ENCODE results near the gene CDH24. TPM values are rescaled to one million over a fixed set of nuclear protein-coding genes. Genes with fewer than 3 reads are reported as not detected.

The CDH24 gene
- total and polyA plus RNA-seq, 2 of the 13 experiments (the other 11 are each of a cell fraction or from before 2014, with no cell fraction given) = 0.69 to 0.99 TPM

- TF ChIP-seq RXRB (CRISPR knock-in tag; IDR thresholded peaks at IDR 0.05; ENCODE audit: borderline replicate concordance) = peak; percentile 52; the same call in 1 of the 2 replicates
- TF ChIP-seq HDAC1 (CRISPR knock-in tag; IDR thresholded peaks at IDR 0.05) = peak; percentile 82
- TF ChIP-seq ARNTL (CRISPR knock-in tag; IDR thresholded peaks at IDR 0.05) = peak; percentile 54; the same call in 1 of the 2 replicates
- peak; percentile 43; the same call in 1 of the 2 replicates for TF ChIP-seq ZNF329 (CRISPR knock-in tag; IDR thresholded peaks at IDR 0.05; ENCODE audit: low read depth)
- no peak for TF ChIP-seq ZHX1 (CRISPR knock-in tag; IDR thresholded peaks at IDR 0.05; ENCODE audit: low read depth)
- no peak for TF ChIP-seq XBP1 (CRISPR knock-in tag; IDR thresholded peaks at IDR 0.05)
- TF ChIP-seq ZBTB7B (CRISPR knock-in tag; IDR thresholded peaks at IDR 0.05) = 0 out of 2 replicates have a peak, but pooled peaks have one; percentile 68
- TF ChIP-seq ZBTB43 (CRISPR knock-in tag; conservative IDR thresholded peaks at IDR 0.05) = no peak
- peak; percentile 78 for TF ChIP-seq ZNF407 (CRISPR knock-in tag; IDR thresholded peaks at IDR 0.05; ENCODE audit: not compliant biosample characterization)
- peak; percentile 86; the same call in 1 of the 2 replicates for TF ChIP-seq KDM5B (CRISPR knock-in tag; IDR thresholded peaks at IDR 0.05; ENCODE audit: borderline replicate concordance)
- no peak for TF ChIP-seq FOXA1 (IDR thresholded peaks at IDR 0.05)
- peak; percentile 41; the same call in 1 of the 2 replicates for TF ChIP-seq FOXA1 (CRISPR knock-in tag; IDR thresholded peaks at IDR 0.05)
- peak; percentile 39; the same call in 1 of the 2 replicates for TF ChIP-seq KDM3A (CRISPR knock-in tag; IDR thresholded peaks at IDR 0.05; ENCODE audit: low read depth)
- peak; percentile 91 for TF ChIP-seq KAT8 (CRISPR knock-in tag; IDR thresholded peaks at IDR 0.05)
- peak; percentile 97 for TF ChIP-seq MTERF4 (CRISPR knock-in tag; IDR thresholded peaks at IDR 0.05)
- TF ChIP-seq SOX5 (CRISPR knock-in tag; IDR thresholded peaks at IDR 0.05; ENCODE audit: borderline replicate concordance) = peak; percentile 56
These were observed 14.1 kb upstream of the CDH24 start (continued) for GRCh38 chr14:23071244-23071920.
